HG03460 (cell line): ENCODE measurements around the gene PTPN4.

Source experiments
- ATAC-seq: cut with Tn5 transposase; IDR thresholded peaks from one replicate; pipeline ENCODE4 v1.9.1; 2021; ENCODE audit not compliant: unreplicated experiment

Gene PTPN4, protein sequence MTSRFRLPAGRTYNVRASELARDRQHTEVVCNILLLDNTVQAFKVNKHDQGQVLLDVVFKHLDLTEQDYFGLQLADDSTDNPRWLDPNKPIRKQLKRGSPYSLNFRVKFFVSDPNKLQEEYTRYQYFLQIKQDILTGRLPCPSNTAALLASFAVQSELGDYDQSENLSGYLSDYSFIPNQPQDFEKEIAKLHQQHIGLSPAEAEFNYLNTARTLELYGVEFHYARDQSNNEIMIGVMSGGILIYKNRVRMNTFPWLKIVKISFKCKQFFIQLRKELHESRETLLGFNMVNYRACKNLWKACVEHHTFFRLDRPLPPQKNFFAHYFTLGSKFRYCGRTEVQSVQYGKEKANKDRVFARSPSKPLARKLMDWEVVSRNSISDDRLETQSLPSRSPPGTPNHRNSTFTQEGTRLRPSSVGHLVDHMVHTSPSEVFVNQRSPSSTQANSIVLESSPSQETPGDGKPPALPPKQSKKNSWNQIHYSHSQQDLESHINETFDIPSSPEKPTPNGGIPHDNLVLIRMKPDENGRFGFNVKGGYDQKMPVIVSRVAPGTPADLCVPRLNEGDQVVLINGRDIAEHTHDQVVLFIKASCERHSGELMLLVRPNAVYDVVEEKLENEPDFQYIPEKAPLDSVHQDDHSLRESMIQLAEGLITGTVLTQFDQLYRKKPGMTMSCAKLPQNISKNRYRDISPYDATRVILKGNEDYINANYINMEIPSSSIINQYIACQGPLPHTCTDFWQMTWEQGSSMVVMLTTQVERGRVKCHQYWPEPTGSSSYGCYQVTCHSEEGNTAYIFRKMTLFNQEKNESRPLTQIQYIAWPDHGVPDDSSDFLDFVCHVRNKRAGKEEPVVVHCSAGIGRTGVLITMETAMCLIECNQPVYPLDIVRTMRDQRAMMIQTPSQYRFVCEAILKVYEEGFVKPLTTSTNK

DNA sequence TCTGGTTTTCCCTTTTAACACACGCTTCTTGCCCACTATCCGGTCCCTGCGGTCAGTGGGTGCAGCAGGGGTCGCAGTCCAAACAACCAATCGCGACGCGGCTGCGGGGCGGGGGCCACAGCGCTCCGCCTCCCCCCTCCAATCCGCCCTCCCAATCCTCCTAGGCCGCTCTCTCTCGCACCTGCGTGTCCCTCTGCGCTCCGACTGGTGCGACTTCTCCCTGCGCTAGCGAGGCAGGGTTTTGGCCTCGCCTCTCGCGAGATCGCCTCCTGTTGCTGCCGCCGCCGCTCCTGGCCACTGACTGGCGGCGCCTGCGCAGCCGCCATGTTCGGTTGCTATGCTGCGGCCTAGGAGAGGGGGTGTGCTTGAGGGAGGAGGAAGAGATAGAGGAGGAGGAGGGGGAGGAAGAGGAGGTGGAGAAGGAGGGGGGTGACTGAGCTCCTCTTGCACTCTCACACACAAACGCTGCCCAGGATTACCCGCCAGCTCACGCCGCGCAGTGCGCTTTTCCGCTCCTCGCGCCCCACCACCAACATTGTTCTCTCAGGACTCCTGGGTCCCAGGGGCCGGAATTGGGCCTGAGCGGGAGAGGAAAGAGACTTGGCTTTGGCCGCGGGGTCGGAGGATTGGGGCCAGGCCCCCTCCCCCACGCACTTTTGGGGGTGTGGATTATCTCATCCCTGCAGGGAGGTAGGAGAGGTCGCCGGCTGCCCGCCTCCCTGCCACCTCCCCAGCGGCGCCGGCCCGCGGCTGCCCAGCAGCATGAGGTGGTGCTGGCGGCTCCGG lies at the start of gene PTPN4:
Gene PTPN4 (plus strand): TSS at position 472 of the 786 bp plus-strand sequence. CDS start 49,932 bp downstream, outside the sequence.
- peak; percentile 94 for ATAC-seq

DNA sequence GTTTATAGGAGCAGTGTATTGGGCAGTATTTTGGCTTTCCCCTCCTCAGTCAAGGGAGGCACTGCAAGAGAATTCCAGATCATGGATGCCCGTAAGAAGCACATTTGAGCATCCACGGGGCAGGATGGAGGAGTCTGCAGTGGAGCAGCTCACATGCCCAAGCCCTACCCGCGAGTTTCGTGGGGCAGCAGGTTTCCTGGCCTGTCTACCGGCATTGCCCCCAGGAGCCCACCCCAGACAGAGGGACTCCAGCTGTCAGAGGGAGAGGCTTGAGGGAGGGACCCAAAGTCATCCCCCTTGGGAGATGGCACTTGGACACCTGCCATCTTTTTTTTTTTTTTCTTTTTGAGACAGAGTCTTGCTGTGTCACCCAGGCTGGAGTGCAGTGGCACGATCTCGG lies 49.4 kb upstream of the PTPN4 start:
- ATAC-seq = no peak

DNA sequence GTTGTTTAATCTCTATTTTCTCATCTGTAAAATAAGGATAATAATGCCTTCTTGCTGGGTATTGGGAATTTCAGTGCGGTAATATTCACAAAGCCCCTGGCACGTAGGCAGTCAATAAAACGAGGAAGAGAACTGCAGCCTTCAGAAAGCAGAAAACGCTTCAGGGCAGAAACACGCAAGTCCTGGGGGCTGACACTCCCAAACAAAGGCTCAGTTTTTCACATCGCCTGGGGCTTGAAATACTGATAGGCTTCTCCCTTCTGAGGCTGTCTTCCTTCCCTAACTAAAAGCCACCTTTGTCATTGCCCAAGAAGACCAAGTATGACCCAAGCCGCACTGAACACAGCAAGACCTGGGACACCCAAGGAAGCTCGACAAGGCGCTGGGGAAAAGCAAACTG lies 48.4 kb upstream of the PTPN4 start:
- ATAC-seq = no peak

DNA sequence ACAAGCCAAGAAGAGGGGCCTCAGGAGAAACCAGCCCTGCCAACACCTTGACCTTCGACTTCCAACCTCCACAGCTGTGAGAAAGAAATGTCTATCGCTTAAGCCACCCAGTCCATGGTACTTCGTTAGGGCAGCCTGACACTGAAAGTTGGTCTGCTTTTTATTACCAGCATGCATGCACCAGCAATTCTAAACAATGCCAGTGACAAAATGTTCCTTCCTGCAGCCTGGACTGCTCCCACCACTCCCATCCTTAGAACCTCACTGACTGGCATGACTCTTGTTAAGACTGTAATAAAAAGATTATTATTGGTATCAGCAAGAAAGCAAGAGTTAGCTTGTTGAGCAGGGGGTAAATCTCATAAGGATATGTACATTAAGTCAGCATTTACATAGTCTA lies 47.2 kb upstream of the PTPN4 start:
- ATAC-seq = no peak

DNA sequence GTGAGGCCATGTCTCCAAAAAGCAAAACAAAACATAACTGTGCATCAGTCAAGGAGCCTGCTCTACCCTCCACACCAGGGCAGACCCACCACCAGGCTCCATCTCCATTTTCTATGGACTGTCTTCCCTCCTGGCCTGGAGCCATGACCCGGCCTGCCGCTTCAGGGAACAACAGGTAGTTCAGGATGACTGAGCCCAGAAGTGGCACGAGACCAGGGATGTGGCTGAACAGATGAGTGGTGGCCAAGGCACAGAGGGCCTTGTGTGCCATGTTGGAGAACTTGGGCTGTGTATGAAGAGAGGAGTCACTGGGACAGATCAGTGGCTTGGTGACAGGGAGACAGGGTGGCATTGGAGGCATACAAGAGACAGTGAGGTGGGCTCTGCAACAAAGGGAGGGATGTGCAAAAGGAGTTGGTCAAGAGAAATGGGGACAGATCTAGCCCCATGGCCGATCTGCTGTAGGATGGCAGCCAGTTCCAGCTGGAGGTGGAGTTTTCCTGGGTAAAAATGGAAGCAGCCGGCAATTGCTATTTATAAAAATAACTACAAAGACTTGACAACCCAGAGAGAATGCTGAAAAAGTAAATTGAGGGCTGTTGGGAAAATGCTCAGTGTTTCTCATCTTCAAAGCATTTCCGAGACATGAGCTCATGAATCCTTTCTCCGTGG lies 45.8 kb upstream of the PTPN4 start:
- ATAC-seq = no peak

DNA sequence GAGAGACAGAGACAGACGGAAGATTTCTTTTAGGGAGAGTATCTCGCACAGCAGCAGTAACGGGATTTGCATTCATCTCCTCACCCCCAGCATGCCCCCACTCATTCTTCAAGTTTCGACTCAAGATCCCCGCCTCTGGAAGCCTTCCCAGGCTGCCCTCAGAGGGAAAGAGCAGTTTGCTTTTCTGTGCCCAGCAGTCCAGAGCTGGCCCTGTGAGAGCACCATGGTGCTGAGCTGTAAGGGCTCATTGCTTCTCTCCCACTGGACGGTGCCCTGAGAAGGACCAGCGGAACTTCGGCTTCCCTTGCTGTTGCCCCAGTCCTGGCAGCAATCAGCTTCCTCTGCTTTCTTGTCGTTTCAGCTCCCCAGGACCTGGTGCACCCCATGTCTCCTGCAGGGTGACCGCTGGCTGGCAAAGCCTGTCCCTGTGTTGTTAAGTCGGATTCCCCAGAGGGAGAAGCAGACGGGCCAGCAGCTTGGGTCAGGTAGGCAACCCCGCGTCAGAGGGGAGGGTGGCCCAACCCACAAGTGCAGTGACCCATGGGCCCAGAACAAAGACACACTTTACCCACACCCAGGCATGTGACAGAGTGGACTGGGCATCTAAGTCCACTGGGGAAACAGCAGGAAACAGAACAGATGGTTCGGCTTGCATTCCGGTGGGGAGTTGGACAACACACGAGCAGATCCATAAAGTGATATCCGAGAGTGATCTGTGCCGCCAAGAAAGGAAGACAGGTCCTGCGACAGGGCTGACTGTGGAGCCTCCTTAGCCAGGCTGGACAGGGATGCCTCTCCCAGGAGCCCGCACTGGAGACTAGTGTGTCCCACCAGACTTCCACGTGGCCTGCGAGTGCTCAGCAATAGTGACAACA lies 44.1 kb upstream of the PTPN4 start:
- no peak for ATAC-seq

DNA sequence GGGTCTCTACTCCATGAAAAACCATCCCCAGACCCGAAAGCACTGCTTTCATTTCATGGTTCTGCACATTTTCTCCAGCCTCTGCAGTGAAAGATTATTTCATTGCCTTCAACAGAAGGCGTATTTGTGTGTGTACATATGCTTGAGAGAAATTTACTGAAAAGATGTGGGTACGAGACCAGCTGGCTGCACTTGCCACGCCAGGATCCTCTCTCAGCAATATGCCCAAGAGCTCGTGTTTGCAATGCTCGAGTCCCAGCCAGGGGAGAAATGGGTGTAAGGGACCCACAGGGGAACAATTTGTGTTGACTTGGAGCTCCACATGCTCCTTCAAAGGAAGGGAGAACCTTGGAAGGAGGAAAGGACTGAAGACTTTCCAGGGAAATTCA lies 43.4 kb upstream of the PTPN4 start:
- no peak for ATAC-seq

DNA sequence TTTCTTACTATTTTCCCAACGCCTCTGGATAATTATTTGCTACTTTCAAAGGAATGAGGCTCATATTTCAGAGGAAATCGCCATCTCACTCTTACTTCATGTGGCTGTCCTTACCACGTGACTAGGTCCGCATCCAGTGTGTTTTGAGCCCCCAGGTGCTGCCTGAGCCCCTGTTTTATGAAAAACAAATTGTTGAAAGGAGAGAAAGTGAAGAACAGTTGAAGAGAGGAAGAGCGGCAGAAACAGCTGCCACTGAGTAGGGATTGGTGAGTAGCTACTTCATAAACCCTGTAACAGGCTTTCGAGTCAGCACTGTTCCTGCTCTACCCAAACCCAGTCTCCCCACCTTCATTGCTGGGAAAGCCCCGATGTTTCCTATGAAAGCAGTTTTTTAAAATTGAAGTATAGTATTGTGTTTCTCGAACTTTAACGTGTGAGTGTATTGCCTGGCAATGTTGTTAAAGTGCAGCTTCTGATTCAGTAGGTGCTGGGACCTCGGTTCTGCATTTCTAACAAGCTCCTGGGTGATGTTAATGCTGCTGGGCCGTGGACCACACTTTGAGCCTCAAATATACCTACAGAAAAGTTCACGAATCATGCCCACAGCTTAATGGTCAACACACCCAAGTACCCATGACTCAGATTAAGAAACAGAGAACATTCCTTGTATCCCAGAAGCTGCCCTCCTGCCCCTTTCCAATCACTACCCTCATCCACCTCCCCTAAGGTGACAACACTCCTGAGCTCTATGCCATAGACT lies 41.0 kb upstream of the PTPN4 start:
- no peak for ATAC-seq

DNA sequence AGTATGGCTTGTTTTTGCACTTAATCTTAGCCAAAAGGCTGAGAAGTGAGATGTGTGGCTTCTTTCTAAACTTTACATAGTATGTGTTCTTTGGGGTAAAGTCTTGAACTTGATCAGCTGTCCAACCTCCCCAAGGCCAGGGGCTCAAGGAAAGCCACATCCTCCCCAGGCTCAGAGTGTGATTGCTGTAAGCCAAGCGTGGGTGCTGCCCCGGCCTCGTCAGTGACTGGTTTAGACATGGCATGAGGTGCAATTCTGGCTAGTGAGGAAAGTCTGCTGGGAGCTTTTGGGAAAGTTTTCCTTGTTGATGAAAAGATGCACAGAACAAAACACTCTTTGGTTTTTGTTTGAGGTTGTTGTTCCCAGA lies 40.5 kb upstream of the PTPN4 start:
- ATAC-seq = no peak

DNA sequence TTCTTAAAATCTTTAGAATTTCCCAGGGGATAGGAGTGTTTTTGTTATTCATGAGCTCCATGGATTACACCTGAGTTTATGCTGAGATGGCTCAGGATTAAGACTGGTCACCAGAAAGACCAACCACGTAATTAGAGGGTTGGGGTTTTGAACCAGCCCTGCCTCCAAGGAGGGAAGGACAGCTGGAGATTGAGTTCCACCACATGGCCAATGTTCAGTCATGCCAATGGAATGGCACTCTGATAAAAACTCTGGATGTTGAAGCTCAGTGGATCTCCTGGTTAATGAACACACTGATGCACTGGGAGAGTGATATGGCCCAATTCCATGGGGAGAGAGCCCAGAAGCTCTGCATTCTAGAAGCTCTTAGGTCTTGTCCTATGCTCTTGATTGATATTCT lies 38.7 kb upstream of the PTPN4 start:
- no peak for ATAC-seq

DNA sequence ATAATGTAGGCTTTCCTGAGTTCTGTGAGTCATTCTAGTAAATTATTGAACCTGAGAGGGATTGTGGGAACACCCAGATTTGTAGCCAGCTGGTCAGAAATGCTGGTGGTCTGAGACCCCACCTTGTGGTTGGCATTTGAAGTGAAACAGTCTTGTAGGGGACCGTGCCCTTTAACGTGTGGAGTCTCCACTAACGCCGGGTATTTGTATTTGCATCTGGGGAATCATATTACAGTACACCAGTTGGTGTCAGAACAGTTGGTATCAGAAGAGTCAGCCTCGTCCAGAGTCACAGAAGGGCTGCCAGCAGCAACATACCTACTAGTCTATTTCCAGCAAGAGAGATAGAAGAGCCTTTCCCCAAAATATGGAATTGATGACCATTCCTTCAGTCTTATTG lies 38.3 kb upstream of the PTPN4 start:
- ATAC-seq = no peak

DNA sequence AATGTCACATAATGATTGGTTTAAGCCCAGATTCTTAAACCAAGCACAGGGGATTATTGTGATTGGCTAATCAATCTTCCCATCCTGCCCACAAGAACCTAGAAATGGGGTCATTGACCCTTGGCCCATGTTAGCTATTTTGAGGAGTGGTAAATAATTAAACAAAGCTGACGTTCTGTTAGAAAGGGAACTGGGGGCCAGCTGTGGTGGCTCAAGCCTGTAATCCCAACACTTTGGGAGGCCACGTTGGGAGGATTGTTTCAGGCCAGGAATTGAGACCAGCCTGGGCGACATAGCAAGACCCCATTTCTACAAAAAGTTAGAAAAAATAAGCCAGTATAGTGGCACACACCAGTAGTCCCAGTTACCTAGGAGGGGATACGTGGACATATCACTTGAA lies 37.8 kb upstream of the PTPN4 start:
- ATAC-seq = no peak

DNA sequence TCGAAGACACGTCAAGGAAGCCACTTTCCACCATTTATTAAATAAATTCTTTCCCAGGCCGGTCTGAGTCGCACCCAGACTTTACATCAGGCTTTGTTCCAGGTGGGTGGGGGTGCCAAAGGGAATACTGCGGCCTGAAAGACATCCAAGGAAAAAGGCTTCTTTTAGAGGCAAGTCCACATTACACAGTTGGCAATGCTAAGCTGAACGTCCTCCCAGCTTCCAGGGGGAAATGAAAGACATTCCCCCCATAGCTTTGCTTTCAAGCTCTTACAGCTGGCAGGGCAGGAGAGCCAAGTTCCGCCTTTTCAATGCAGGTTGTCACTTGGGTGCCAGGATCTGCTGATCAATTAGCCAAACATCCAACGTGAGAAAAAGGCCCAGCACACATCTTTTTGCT lies 36.5 kb upstream of the PTPN4 start:
- ATAC-seq = no peak

DNA sequence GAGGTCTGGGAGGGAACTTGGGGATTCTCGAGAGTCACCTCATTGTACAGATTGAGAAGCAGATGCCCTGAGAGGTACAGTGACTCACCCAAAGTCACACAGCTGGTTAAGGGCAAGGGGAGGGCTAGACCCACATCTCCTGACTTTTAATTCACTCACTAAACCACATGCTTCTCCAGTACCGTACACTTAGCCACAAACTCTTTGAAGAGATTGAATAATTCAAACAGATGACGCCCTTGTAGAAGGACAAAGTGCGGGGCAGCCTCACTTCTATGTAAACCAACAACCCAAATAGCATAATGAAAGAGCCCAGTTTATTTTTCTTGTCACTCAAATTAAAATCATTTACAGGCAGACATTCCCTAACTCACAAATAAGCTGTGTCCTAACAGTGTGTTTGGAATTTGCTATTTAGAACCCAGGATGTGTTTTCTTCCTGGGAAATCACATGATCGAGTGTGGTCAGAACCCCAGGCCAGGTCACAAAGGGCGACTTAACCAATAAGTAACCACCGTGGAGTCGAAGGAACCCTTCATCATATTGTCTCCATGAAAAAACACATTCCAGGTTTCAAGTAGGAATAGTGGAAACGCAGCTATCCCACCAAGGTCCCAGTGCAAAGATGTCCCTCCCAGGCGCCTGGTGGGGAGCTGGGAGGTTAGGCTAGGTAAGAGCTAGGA lies 35.8 kb upstream of the PTPN4 start:
- no peak for ATAC-seq

DNA sequence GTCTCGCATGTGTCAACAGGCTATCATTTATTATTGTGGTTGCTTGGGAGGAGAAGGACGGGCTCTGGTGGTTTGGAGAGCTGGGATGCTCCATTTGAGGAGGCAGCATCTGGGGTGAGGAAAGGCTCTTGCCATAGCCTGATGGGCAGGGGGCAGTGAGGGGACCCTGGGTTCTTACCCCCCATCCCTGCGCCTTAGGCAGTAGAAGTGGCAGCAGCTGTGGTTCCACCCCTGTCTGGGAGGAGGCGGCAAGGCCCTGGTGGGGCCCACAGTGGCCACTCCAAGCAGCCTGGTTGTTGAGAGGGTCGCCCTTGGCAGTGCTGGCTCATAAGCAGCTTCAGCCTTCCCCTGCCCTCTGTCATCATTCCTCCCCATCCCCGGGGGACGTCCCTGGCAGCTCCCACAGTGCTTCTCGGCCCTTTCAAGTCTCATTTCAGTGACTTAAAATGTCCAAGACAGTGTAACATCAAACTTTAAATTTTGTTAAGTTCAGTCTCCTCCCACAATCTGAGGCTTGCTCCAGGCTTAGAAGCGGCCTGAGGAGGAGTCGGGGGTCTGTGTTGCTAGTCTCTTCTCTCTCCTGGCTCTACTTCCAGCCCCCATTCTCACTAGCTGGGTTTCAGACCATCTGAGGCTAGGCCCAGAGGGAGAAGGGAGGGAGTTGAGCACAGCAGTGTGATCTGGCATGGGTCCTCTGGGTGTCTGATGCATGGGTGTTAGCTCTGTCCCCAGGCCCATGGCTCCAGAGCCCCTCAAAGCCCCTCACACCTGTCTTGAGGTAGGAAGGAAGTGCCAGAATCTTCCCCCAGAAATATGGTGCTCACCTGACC lies 34.9 kb upstream of the PTPN4 start:
- no peak for ATAC-seq

DNA sequence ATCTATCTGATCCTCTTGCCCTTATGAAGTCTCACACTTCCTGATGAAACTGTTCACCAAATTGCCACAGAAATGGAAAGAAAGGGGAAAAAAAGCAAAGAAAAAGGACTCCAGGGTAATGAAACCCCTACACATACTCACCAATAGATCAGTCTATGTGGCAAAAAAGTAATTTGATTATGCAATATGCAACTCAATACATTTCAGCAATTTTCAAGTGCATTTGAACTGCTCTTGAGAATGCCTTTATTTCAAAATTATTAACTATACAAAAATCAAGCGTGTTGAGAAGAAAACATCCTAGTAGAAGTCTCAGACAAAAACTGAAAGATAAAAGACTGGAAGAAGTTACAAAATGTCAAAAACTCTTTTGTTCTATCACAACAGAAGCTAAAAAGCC lies 32.2 kb upstream of the PTPN4 start:
- ATAC-seq = no peak

DNA sequence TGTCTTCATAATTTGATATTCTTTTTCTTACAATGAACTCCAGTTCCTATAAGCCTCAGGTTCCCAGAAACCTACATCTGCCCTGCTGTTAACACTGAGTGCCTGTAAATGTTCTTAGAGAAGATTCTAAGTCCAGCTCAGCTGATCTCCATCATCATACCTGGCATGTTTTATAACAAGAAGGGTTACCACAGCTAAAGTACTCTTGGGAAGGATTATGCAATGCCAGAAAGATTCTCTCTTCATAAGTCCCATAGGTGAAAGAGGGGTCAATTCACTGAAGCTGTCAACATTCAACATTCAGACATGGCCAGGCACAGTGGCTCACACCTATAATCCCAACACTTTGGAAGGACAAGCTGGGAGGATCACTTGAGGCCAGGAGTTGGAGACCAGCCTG lies 31.3 kb upstream of the PTPN4 start:
- no peak for ATAC-seq

DNA sequence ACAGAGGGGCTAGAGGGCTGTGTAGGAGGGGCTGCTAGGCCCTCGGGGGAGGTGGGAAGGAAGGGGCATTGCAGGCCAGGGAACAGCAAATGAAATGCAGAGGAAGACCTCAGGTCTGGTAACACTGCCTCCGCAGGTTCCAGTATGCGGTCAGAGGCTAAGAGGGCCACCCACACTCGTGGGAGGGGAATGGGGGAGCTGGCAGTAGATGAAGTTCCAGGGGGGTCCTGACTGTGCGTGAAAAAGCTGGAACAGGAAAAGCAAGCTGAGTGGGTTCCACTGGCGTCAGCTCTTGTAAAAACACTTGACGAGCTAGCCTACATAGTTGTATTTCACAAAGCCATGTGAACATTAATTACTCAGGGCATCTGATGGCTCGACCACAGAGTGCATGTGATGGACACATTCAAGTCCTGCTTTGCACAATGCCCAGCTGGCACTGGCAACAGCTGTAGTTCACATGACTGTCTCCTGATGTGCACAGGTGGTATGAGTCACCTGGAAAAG lies 29.0 kb upstream of the PTPN4 start:
- no peak for ATAC-seq
